ENCODE data around the gene B3GALT2. TPM values are rescaled to one million over a fixed set of nuclear protein-coding genes. Genes with fewer than 3 reads are reported as not detected.
A peak's percentile ranks its signal among the peaks of the same experiment; 100 is the strongest.

The B3GALT2 gene
- polyA plus RNA-seq, 3 donors, result 0.26 TPM; not detected in 2

GRCh38 chr1:193216920-193217319, 30.5 kb upstream of the B3GALT2 start:
- Histone ChIP-seq H3K36me3 (replicated peaks in 1 of 2; ENCODE audit: control insufficient read depth in 1 of 2, insufficient read depth in 2 of 2, low read length in 2 of 2) (peaks cover 23 to 76% of the 10 kb centered on the region in 2 donors), H3K27me3 (ENCODE audit: control insufficient read depth in 2 of 2, insufficient read depth in 2 of 2, low read length in 2 of 2) (no peaks in the 10 kb centered on the region), H3K79me2 (ENCODE audit: insufficient read depth, low read length) (no peaks in the 10 kb centered on the region), H4K20me1 (ENCODE audit: insufficient read depth, low read length) (no peaks in the 10 kb centered on the region), H3K9me3 (replicated peaks in 1 of 2; ENCODE audit: control insufficient read depth in 1 of 2, insufficient read depth in 1 of 2, low read length in 2 of 2) (no peaks in the 10 kb centered on the region), H3K4me1 (ENCODE audit: control insufficient read depth in 1 of 2, insufficient read depth in 2 of 2, low read length in 2 of 2) (no peaks in the 10 kb centered on the region), H3K27ac (ENCODE audit: low read depth in 1 of 2, low read length in 2 of 2) (no peak overlapping the region), H3K9ac (ENCODE audit: insufficient read depth, low read length, poor library complexity, severe bottlenecking) (no peak overlapping the region), H2AFZ (ENCODE audit: insufficient read depth, low read depth, low read length, poor library complexity, severe bottlenecking) (no peak overlapping the region), H3K4me2 (replicated peaks; ENCODE audit: extremely low read depth, low read length, poor library complexity, severe bottlenecking) (no peak overlapping the region), H3K4me3 (replicated peaks in 1 of 3; ENCODE audit: low read depth in 2 of 3, low read length in 3 of 3) (no peak overlapping the region)
- Mint-ChIP-seq H3K27me3 (ENCODE audit: low read depth in 3 of 3) (no peaks in the 10 kb centered on the region), H3K4me1 (no peaks in the 10 kb centered on the region), H3K4me3 (no peak overlapping the region), H3K9me3 (peaks cover 0 to 6% (median under 1%) of the 10 kb centered on the region in 7 donors), H3K27ac (peak overlapping the region in 2 of 7 donors; percentile 10 to 55), H3K36me3 (peaks cover 57 to 68% of the 10 kb centered on the region in 2 donors)
- WGBS (ENCODE audit: insufficient coverage), result 92% methylated on average over 5 of the region's 8 CpGs
- intact Hi-C loops (cut with micrococcal nuclease), result no loop called here
- TF ChIP-seq, protein P1, sequence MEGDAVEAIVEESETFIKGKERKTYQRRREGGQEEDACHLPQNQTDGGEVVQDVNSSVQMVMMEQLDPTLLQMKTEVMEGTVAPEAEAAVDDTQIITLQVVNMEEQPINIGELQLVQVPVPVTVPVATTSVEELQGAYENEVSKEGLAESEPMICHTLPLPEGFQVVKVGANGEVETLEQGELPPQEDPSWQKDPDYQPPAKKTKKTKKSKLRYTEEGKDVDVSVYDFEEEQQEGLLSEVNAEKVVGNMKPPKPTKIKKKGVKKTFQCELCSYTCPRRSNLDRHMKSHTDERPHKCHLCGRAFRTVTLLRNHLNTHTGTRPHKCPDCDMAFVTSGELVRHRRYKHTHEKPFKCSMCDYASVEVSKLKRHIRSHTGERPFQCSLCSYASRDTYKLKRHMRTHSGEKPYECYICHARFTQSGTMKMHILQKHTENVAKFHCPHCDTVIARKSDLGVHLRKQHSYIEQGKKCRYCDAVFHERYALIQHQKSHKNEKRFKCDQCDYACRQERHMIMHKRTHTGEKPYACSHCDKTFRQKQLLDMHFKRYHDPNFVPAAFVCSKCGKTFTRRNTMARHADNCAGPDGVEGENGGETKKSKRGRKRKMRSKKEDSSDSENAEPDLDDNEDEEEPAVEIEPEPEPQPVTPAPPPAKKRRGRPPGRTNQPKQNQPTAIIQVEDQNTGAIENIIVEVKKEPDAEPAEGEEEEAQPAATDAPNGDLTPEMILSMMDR (IDR thresholded peaks at IDR 0.05), result no peak
- no peak for DNase-seq

- Histone ChIP-seq H3K27ac (ENCODE audit: low read depth in 1 of 2, low read length in 2 of 2) (no peak overlapping the region), H2AFZ (ENCODE audit: insufficient read depth, low read depth, low read length, poor library complexity, severe bottlenecking) (no peak overlapping the region), H3K9me3 (replicated peaks in 1 of 2; ENCODE audit: control insufficient read depth in 1 of 2, insufficient read depth in 1 of 2, low read length in 2 of 2) (peaks cover 0 to 3% of the 10 kb centered on the region in 2 donors), H3K36me3 (replicated peaks in 1 of 2; ENCODE audit: control insufficient read depth in 1 of 2, insufficient read depth in 2 of 2, low read length in 2 of 2) (peaks cover 23 to 98% of the 10 kb centered on the region in 2 donors), H4K20me1 (ENCODE audit: insufficient read depth, low read length) (peaks cover 7% of the 10 kb centered on the region), H3K9ac (ENCODE audit: insufficient read depth, low read length, poor library complexity, severe bottlenecking) (no peak overlapping the region), H3K4me3 (replicated peaks in 1 of 3; ENCODE audit: low read depth in 2 of 3, low read length in 3 of 3) (no peak overlapping the region), H3K4me2 (replicated peaks; ENCODE audit: extremely low read depth, low read length, poor library complexity, severe bottlenecking) (no peak overlapping the region), H3K27me3 (ENCODE audit: control insufficient read depth in 2 of 2, insufficient read depth in 2 of 2, low read length in 2 of 2) (no peaks in the 10 kb centered on the region), H3K79me2 (ENCODE audit: insufficient read depth, low read length) (no peaks in the 10 kb centered on the region), H3K4me1 (ENCODE audit: control insufficient read depth in 1 of 2, insufficient read depth in 2 of 2, low read length in 2 of 2) (no peaks in the 10 kb centered on the region)
- H3K4me1 Mint-ChIP-seq, result peaks cover 7% of the 10 kb centered on the region
- WGBS (ENCODE audit: insufficient coverage), result no CpG with 5 or more reads among the region's 4 CpGs
- TF ChIP-seq, protein P1 (IDR thresholded peaks at IDR 0.05), result no peak
- intact Hi-C loops (cut with micrococcal nuclease), result no loop called here
- peaks cover 0 to 7% (median 6%) of the 10 kb centered on the region in 7 donors for H3K9me3 Mint-ChIP-seq
- no peak overlapping the region for H3K27ac Mint-ChIP-seq
- peaks cover 64 to 80% of the 10 kb centered on the region in 2 donors for H3K36me3 Mint-ChIP-seq
- no peak for DNase-seq
- no peak overlapping the region for H3K4me3 Mint-ChIP-seq
- H3K27me3 Mint-ChIP-seq (ENCODE audit: low read depth in 3 of 3), result no peaks in the 10 kb centered on the region
Measured at GRCh38 chr1:193213998-193214397, 27.6 kb upstream of the B3GALT2 start.
